SU-DHL-6 (cell line): ENCODE measurements around the gene HOXA5.

Experiments
- H2AFZ ChIP-seq: fragments of 200-600 bp; sonication (generic); 2 replicates; pipeline ENCODE4 v1.6.1; 2014; ENCODE audit warnings: low read depth, mild to moderate bottlenecking, moderate library complexity, mixed read lengths, antibody characterized with exemption, low read length; ENCODE audit not compliant: severe bottlenecking
- H3F3A ChIP-seq: fragments of 200-600 bp; shearing (Covaris generic); 2 replicates; pipeline ENCODE4 v1.6.0; 2016; ENCODE audit warnings: antibody characterized with exemption, mild to moderate bottlenecking; ENCODE audit not compliant: insufficient read depth
- H3K27ac ChIP-seq: fragments of 200-600 bp; sonication (generic); 2 replicates; pipeline ENCODE4 v1.5.1; 2016; ENCODE audit warnings: low read depth, mild to moderate bottlenecking, low read length, moderate library complexity, mixed read lengths
- H3K27me3 ChIP-seq: fragments of 200-600 bp; sonication (generic), shearing (Covaris generic); 2 replicates; pipeline ENCODE4 v1.6.0; 2014; ENCODE audit warnings: mild to moderate bottlenecking, low read length
- H3K36me3 ChIP-seq: fragments of 200-600 bp; sonication (generic); 2 replicates; pipeline ENCODE4 v1.6.1; 2014; ENCODE audit warnings: mild to moderate bottlenecking, low read length, mixed read lengths
- H3K4me2 ChIP-seq: fragments of 300-600, 200-600 bp; shearing (Covaris generic), sonication (generic); 2 replicates; pipeline ENCODE4 v1.6.0; 2014; ENCODE audit warnings: low read length, low read depth, mild to moderate bottlenecking; ENCODE audit not compliant: poor library complexity, severe bottlenecking
- H3K4me3 ChIP-seq: fragments of 200-600 bp; sonication (generic); 2 replicates; pipeline ENCODE4 v1.5.1; 2014; ENCODE audit warnings: antibody characterized with exemption, low read length, mild to moderate bottlenecking, mixed read lengths; ENCODE audit not compliant: insufficient read depth, poor library complexity, severe bottlenecking
- H3K79me2 ChIP-seq: fragments of 200-600 bp; sonication (generic); 2 replicates; pipeline ENCODE4 v1.6.1; 2014; ENCODE audit warnings: mild to moderate bottlenecking, low read length, moderate library complexity; ENCODE audit not compliant: insufficient read depth
- H3K9ac ChIP-seq: fragments of 200-600 bp; sonication (generic); 2 replicates; pipeline ENCODE4 v1.7.0; 2014; ENCODE audit warnings: mild to moderate bottlenecking, low read length
- H3K9me2 ChIP-seq: fragments of 200-600 bp; sonication (generic); replicated peaks from 2 replicates; pipeline ENCODE4 v1.6.1; 2014; ENCODE audit warnings: low read length; ENCODE audit not compliant: insufficient read depth
- H3K9me3 ChIP-seq: fragments of 200-600 bp; sonication (generic); 2 replicates; pipeline ENCODE4 v1.6.1; 2014; ENCODE audit warnings: low read length, mixed read lengths; ENCODE audit not compliant: insufficient read depth
- H4K20me1 ChIP-seq: fragments of 200-600 bp; sonication (generic); 2 replicates; pipeline ENCODE4 v1.6.1; 2014; ENCODE audit warnings: low read depth, mild to moderate bottlenecking, antibody characterized with exemption, low read length, moderate library complexity, mixed read lengths
- EZH2phosphoT487 ChIP-seq: fragments of 200-600 bp; sonication (generic), shearing (Covaris generic); conservative IDR thresholded peaks from 2 replicates; pipeline ENCODE4 v1.6.1; 2018; ENCODE audit warnings: mild to moderate bottlenecking, antibody characterized with exemption, low read length, moderate library complexity, mixed read lengths
- TF ChIP-seq, protein P1 (sequence below): fragments of 200-600 bp; sonication (generic); IDR thresholded peaks from one replicate; pipeline ENCODE4 v1.5.1; 2017; ENCODE audit warnings: antibody characterized with exemption, mild to moderate bottlenecking, low read length, moderate library complexity; ENCODE audit not compliant: insufficient read depth, poor library complexity, severe bottlenecking

Gene HOXA5

GRCh38 chr7:27132978-27133377 is 10.5 kb downstream of the HOXA5 start:
- Histone ChIP-seq H4K20me1 (no peaks in the 10 kb centered on the region), H3K79me2 (no peaks in the 10 kb centered on the region), H3K9ac (no peak overlapping the region), H2AFZ (no peak overlapping the region), H3K27me3 (no peaks in the 10 kb centered on the region), H3K4me3 (no peak overlapping the region), H3F3A (peaks cover 7% of the 10 kb centered on the region; the same call in 1 of the 2 replicates), H3K9me2 (no peaks in the 10 kb centered on the region), H3K9me3 (no peaks in the 10 kb centered on the region), H3K36me3 (no peaks in the 10 kb centered on the region), H3K4me2 (no peak overlapping the region), H3K27ac (no peak overlapping the region)
- TF ChIP-seq EZH2phosphoT487: no peak
- TF ChIP-seq, protein P1, sequence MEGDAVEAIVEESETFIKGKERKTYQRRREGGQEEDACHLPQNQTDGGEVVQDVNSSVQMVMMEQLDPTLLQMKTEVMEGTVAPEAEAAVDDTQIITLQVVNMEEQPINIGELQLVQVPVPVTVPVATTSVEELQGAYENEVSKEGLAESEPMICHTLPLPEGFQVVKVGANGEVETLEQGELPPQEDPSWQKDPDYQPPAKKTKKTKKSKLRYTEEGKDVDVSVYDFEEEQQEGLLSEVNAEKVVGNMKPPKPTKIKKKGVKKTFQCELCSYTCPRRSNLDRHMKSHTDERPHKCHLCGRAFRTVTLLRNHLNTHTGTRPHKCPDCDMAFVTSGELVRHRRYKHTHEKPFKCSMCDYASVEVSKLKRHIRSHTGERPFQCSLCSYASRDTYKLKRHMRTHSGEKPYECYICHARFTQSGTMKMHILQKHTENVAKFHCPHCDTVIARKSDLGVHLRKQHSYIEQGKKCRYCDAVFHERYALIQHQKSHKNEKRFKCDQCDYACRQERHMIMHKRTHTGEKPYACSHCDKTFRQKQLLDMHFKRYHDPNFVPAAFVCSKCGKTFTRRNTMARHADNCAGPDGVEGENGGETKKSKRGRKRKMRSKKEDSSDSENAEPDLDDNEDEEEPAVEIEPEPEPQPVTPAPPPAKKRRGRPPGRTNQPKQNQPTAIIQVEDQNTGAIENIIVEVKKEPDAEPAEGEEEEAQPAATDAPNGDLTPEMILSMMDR: no peak

DNA sequence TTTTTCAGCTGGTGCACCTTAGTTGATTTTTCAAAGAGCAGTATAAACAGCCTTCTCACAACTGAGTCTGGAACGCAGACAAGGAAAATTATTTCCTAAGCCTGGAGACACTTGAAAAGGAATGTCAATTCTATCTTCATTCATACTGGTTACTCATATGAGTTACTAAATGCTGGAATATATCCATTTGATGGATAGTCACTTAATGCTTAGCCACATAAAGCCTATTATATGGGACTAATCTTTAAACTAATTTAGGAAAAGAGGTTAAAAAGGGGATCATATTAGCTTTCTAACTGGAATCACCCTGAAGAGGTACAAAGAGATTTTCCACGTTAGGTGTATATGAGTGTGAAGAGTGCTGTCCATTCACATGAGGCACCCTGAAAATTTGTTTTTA is 11.3 kb downstream of the HOXA5 start:
- Histone ChIP-seq H4K20me1 (no peaks in the 10 kb centered on the region), H3K27me3 (no peaks in the 10 kb centered on the region), H3K9ac (no peak overlapping the region), H3K36me3 (no peaks in the 10 kb centered on the region), H3K4me3 (no peak overlapping the region), H3K9me2 (no peaks in the 10 kb centered on the region), H3F3A (peaks cover 7% of the 10 kb centered on the region; the same call in 1 of the 2 replicates), H2AFZ (no peak overlapping the region), H3K9me3 (no peaks in the 10 kb centered on the region), H3K79me2 (no peaks in the 10 kb centered on the region), H3K27ac (no peak overlapping the region), H3K4me2 (no peak overlapping the region)
- TF ChIP-seq, protein P1: no peak
- TF ChIP-seq EZH2phosphoT487: no peak

DNA sequence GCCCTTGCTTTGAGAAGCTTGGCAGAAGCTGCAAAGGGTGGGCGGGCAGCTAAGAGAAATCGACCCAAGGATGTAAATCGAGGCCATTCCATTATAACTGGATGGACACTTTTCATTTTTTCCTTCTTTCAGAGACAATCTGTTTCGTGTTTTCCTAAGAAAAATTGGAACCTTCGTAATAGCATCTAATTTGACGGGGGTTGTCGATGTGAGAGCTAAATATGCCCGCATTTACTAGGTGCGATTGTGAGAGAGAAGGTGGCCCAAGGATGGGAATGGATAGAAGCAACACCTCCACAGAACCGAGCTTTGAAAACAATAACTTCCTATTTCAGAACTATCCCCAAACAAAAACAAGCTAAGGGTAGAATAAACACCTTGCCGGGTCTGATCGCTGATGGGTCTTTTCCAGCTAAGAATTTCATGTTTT is 12.1 kb downstream of the HOXA5 start:
- TF ChIP-seq, protein P1: no peak
- no peak for TF ChIP-seq EZH2phosphoT487
- Histone ChIP-seq H3F3A (peaks cover 7% of the 10 kb centered on the region; the same call in 1 of the 2 replicates), H3K4me2 (peak overlapping the region; percentile 65), H4K20me1 (no peaks in the 10 kb centered on the region), H3K4me3 (peak overlapping the region; percentile 82), H3K79me2 (no peaks in the 10 kb centered on the region), H3K27me3 (no peaks in the 10 kb centered on the region), H3K9me2 (no peaks in the 10 kb centered on the region), H3K9ac (peak overlapping the region; percentile 84), H2AFZ (peak overlapping the region; percentile 95), H3K27ac (peak overlapping the region; percentile 66; the same call in 1 of the 2 replicates), H3K36me3 (no peaks in the 10 kb centered on the region), H3K9me3 (no peaks in the 10 kb centered on the region)
